Gastrocnemius medialis (tissue), 4 donors: ENCODE data around the gene ERC2.

Experiments
- POLR2A ChIP-seq, 2 donors: fragments of 450-650 bp; IDR thresholded peaks; one replicate each; pipeline ENCODE4 v1.6.1; 2017; ENCODE audit warnings: antibody characterized with exemption in 2 of 2, mild to moderate bottlenecking in 2 of 2, moderate library complexity in 2 of 2
- TF ChIP-seq, protein P1 (sequence below), 5 experiments: fragments of 450-650 bp in 3 of 5; fragments of 200-600 bp in 2 of 5; sonication (generic) in 2 of 5; IDR thresholded peaks in 4 of 5; conservative IDR thresholded peaks in 1 of 5; 1 replicate in 4 of 5; 2 replicates in 1 of 5; pipeline ENCODE4 v1.5.1; 2016 to 2019; ENCODE audit warnings: antibody characterized with exemption in 5 of 5, mild to moderate bottlenecking in 3 of 5, moderate library complexity in 3 of 5

DNA sequence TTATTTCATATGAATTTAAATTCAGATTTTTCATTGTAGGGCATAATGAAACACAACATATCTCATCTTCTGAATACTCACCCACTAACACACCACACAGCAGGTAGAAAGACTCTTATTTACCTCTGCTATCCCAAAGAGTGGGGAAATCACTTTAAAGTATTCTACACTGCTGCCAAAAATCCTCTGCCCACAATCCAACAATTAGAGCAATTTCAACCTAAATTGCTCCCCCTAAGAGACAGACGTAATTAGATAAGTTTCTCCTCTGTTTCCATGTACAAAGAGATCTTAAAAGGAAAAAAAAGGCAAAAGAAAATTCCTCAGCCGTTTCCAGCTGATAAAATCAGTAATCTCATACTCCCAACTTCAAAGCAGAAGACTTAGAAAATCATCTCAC lies 331.8 kb downstream of the ERC2 start:
- TF ChIP-seq, protein P1, sequence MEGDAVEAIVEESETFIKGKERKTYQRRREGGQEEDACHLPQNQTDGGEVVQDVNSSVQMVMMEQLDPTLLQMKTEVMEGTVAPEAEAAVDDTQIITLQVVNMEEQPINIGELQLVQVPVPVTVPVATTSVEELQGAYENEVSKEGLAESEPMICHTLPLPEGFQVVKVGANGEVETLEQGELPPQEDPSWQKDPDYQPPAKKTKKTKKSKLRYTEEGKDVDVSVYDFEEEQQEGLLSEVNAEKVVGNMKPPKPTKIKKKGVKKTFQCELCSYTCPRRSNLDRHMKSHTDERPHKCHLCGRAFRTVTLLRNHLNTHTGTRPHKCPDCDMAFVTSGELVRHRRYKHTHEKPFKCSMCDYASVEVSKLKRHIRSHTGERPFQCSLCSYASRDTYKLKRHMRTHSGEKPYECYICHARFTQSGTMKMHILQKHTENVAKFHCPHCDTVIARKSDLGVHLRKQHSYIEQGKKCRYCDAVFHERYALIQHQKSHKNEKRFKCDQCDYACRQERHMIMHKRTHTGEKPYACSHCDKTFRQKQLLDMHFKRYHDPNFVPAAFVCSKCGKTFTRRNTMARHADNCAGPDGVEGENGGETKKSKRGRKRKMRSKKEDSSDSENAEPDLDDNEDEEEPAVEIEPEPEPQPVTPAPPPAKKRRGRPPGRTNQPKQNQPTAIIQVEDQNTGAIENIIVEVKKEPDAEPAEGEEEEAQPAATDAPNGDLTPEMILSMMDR (IDR thresholded peaks at IDR 0.05 in 4 of 5, conservative IDR thresholded peaks at IDR 0.05 in 1 of 5): no peak
- no peak for TF ChIP-seq POLR2A (IDR thresholded peaks at IDR 0.05)
